NCI-H446 treated with DMSO at 0.1 percent for 48 hours (cell line): ENCODE results near the gene FBXO42.
"Not testable (repeated sequence)": the region's sequence is repeated elsewhere in the genome, so short reads cannot be mapped to it uniquely, and the experiment has no call there.

Experiments
- DNase-seq: peaks from one replicate; lab custom pipeline; 2025; lab: John Stamatoyannopoulos, UW

FBXO42 gene

GRCh38 chr1:16242556-16243214 lies 109.6 kb downstream of the FBXO42 start:
- DNase-seq, result no peak

DNA sequence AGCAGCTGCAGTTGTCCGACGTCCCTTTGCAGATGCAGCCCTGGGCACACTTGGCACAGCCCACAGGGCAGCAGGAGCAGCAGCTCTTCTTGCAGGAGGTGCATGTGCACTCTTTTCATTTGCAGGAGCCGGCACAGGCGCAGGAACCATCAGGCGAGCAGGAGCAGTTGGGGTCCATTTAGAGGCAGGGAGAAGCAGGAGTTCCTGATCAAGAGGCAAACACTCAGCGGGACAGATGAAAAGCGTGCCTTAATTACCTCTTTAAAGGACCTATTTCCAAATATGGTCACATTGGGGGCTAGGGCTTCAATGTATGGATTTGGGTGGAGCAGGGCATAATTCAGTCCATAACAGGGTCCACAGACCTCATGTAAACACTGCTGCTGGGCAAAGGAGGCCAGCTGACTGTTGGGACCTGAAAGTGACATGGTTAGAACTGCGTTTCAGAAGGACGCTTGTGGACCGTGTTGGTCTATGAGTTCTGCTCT lies 111.0 kb downstream of the FBXO42 start:
- DNase-seq, result no peak

DNA sequence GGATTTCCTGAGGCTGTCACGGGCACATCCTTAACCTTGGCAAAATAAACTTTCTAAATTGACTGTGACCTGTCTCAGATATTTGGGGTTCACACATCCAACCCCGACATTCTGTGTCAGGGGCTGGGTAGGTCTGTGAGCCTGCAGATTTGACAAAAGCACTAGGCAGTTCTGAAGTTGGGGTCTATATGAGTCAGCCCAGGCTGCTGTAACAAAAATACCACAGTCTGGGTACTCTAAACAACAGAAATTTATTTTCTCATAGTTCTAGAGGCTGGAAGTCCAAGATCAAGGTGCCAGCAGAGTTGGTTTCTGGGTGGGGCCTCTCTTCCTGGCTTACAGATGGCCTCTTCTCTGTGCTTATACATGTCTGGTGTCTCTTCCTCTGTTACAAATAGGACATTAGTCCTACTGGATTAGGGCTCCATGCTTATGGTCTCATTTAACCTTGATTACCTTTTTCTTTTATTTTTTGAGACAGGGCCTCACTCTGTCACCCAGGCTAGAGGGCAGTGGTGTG lies 112.2 kb downstream of the FBXO42 start:
- DNase-seq, result no peak

DNA sequence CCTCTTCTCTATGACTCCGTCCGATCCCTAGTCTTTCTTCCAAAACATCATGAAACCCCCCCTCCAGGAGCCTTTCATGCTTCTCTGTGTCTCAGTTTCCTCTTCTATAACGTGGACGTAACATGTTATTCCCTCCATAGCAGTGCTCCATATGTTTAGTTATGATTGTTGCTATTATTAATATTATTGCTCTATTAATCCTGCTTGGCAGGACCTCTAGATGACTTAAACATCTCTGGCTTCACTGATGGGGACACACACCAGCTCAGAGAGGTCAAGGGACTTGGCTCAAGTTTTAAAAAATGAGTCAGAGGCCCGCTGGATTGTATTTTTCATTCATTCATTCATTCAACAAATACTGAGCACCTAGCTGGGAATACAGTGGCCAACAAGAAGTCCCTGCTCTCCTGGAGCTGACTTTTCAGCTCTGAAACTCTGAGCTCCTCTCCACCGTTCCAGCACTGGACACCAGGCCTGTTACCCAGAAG lies 114.9 kb downstream of the FBXO42 start:
- no peak for DNase-seq

DNA sequence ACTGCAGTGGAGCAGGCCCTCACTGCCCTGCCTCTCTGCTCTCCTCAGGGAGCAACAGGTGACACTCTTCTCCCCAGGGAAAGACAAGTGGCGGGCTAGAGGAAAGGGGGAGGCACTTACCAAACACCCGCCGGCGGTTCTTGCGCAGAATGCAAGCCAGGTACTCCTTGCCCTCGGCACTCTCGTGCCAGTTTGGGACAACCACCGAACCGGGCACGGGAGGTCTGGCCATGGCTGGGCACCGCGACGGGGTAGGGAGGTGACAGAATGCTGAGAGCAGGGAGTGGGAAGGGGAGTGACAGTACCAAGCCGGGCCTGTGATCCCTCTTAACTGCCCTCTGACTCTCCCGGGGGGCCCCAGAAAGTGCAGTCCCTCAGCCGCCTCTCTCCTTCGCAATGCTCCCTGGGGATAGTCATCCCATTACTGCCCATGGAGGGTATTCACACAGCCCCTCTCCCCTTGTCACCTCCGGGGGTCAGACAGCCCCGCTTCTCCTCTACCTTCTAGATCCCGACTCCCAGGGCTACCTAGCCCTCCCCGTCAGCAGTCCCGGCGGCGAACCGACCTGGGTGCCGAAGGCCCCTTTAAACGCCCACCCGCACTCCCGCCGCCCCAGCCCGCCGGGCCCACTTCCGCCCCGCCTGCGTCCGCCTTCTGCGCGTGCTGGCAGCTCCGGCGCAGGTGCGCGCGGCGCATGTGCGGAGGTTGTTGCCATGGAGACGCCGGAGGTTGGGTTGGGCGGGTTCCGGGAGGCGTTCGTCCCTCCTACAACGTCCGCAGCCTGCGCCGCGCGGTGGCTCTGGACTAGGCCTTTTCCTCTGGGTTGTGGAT lies 115.6 kb downstream of the FBXO42 start, which contains the start of gene CPLANE2:
Gene CPLANE2 (minus strand): TSS at position 673 of the 832 bp plus-strand sequence. CDS start 441 bp downstream, at position 232.
- DNase-seq, result peak; percentile 80

GRCh38 chr1:16235944-16236510 lies 116.3 kb downstream of the FBXO42 start:
- DNase-seq, result peak; percentile 84

- no peak for DNase-seq
Measured at GRCh38 chr1:16235347-16235746, 116.9 kb downstream of the FBXO42 start.

- no peak for DNase-seq
Measured at GRCh38 chr1:16233431-16233830, 118.8 kb downstream of the FBXO42 start.

- DNase-seq, result no peak
Measured at GRCh38 chr1:16232316-16232710, 120.0 kb downstream of the FBXO42 start.

DNA sequence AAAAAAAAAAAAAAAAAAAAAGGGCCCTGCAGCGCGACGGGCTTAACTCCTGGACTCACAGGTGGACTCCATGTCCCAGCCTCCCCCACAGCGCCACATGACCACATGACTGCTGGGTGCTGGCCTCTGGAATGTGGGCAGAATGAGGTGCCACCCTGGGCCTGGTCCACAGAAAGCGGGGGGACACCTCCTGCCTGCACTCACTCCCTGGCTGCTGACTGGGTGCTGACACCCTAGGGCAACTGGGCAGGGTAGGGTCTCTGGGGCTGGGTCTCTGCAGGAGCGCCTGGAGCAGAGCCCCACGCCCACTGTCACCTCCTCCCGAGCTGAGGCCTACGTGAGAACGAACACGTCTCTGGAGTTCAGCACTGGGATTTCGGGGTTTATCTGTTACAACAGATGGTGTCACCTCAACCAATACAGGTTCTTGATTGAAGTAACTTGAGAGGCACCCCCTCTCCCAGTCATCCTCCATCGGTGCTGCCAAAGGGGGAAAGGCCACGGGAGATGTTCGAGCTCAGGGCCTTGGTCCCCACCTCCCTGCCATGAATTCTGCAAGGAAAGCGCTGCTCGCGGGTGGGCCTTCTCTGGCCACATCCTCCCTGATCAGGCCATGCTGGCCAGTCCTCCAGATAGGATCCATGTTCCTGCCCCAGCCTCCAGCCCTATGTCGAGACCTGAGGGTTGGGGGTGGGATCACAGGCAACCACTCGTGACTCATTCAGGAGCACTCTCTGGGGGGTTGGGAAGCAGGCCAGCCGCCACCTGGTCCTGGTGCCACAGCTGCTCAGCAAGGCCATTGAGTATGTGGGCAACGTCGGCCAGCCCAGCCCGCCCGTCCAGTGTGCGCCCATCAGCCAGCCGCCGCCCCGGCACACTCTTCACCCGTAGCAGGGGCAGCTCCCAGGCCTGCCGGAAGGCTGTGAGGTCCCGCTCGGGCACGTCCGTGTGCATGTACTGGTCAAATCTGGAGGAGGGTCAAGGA lies 120.7 kb downstream of the FBXO42 start:
- DNase-seq, result no peak

- no peak for DNase-seq
Measured at GRCh38 chr1:16230744-16231143, 121.5 kb downstream of the FBXO42 start.

DNA sequence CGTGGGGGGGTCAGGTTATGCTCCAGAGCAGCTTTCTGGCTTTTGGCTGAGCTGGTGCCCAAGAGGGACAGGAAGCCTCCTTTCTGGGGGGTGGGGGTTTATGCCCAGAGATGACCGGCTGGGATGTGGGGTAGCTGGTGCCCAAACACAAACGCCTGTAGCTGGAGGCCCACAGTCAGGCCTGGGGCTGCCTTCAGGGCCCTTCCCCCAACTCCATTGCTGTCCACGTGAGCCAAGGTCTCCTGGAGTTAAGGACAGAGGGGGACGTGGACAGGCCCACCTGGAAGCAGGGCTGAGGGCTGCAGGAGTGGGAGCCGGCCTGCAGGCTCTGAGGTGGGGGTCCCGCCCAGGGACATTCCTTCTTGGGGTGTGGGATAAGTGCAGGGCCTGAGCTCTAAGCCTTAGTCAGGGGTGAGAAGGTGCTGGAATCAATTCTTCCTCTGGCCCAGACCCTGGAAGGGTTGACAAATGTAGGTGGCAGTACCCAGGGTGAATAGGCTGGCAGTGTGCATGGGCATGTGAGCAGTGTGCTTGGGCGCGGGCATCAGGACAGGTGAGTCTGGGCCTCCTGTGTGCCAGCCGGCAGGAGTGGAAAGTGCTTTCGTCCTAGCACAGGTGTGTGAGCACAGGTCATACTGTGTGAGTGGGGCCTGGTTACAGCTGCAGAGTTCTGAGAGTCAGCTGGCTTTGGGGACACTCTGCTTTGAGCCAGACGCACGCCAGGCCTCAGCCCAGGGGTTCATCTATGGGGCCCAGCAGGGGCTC lies 122.1 kb downstream of the FBXO42 start:
- no peak for DNase-seq

DNA sequence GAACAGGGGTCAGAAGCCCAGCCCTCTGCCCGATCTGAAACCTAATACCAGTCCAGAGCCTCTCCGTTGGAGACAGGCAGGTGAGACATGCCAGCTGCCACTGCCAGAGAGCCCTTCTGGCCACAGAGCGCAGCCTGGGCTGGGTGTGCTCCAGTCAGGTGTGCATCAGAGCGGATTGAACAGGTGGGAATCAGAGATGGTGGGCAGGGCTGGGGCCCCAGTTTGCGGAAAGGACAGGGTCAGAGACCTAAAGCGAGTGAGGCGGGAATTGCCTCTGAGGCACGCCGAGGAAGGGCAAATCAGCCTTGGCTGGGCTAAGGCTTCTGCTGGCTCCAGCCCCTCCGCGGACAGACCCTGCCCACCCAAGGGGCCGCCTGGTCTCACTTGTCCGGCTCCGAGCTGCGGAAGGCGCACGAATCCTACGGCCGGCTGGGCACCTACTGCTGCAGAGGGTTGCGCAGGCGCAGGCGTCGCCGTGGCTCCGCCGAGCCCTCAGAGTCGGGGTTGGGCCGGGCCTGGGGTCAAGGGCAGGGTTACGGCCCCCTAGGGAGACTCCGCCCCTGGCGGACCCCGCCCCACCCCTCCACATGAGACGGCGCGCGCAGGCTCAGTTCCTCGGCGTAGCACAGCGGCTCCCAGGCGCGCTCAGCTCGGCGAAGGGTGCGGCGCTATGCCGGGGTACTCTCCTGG lies 125.6 kb downstream of the FBXO42 start:
- no peak for DNase-seq

- DNase-seq, result no peak
Measured at GRCh38 chr1:16226129-16226489, 126.2 kb downstream of the FBXO42 start.

- DNase-seq, result peak; percentile 41
Measured at GRCh38 chr1:16224472-16224871, 127.8 kb downstream of the FBXO42 start.

GRCh38 chr1:16222716-16223115 lies 129.6 kb downstream of the FBXO42 start:
- not testable (repeated sequence) for DNase-seq

- no peak for DNase-seq
Measured at GRCh38 chr1:16221499-16221898, 130.8 kb downstream of the FBXO42 start.

DNA sequence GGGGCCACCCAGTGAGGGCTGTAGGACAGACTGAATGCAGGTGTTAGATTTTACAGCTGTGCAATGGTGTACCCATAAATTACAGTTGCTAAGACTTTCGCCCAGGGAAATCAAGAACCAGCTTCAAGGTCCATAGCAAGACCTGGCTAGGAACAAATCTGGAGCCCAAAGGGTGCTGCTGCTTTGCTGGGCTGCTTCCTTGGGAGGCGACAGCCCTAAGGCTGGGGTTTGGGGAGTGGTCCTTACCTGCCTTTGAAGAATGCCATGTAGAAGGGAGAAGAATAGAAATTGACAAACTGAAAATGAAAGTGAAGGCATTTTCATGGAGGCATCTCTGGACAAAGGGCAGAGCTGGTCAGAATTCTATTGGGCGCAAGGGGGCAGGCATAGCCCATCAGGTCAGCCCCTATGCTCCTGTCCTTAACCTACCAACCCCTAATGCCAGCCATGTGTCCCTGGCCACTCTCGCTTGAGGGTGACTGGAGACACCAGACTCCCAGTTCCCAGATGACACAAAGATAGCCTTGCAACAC lies 132.2 kb downstream of the FBXO42 start:
- DNase-seq, result no peak

DNA sequence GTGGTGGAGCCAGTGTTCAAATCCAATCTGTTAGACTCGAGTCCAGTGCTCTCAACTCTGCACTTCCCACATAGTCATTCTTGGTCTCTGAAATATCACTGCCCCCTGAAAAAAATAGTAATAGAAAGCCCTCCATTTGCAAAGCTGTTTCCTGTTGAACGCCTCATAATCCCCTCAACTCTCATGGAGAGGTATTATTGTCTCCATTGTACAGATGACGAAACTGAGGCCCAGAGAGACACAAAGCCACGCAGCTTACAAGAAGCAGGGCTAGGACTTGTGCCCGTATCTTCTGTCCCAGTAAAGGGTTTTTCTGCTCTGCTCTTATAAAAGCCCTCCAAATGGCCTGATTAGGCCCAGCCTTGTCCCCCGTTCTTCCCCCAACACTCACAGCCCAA lies 133.6 kb downstream of the FBXO42 start:
- DNase-seq, result no peak
